IMR-90 (cell line): ENCODE data around the gene PPT2. TPM values are rescaled to one million over a fixed set of nuclear protein-coding genes. Genes with fewer than 3 reads are reported as not detected.

Source experiments
- ATAC-seq: fragments of 200-7000 bp; cut with Tn5 transposase; 2 replicates; pipeline ENCODE4 v1.9.1; 2020; ENCODE audit warnings: low read depth, mild to moderate bottlenecking, moderate library complexity
- BruUV-seq: library from RNA; stranded (reverse); fragments of 400-500 nt; replicated peaks from 2 replicates; lab custom pipeline; 2021; lab: Mats Ljungman, UMichigan
- CTCF ChIA-PET: fragments of 300-600 bp; formaldehyde crosslinking; extraction: SDS; loops from one replicate; lab custom pipeline; 2021; ENCODE audit warnings: antibody characterized with exemption; lab: Yijun Ruan, JAX
- POLR2A ChIA-PET: fragments of 300-600 bp; sonication (Branson Sonifier 250); formaldehyde crosslinking; loops from one replicate; lab custom pipeline; 2022; ENCODE audit warnings: antibody characterized with exemption; ENCODE audit not compliant: unreplicated experiment; lab: Charles Lee
- DNase-seq: peaks from one replicate; pipeline ENCODE4 v3.0.0; 2013
- H2AFZ ChIP-seq: replicated peaks from 2 replicates; pipeline ENCODE3; 2013; ENCODE audit warnings: low read length, mild to moderate bottlenecking; ENCODE audit not compliant: poor library complexity
- H2AK5ac ChIP-seq: 2 replicates; pipeline ENCODE4 v1.6.1; 2013; ENCODE audit warnings: low read depth, low read length, inconsistent platforms
- H2AK9ac ChIP-seq: replicated peaks from 2 replicates; pipeline ENCODE3; 2013; ENCODE audit warnings: mild to moderate bottlenecking, low read depth, low read length, moderate library complexity; ENCODE audit not compliant: poor library complexity
- H2BK120ac ChIP-seq: 2 replicates; pipeline ENCODE4 v1.6.1; 2013; ENCODE audit warnings: low read depth, low read length, inconsistent platforms
- H2BK15ac ChIP-seq: 3 replicates; pipeline ENCODE4 v1.6.1; 2013; ENCODE audit warnings: low read depth, low read length, inconsistent platforms
- H2BK20ac ChIP-seq: 2 replicates; pipeline ENCODE4 v1.6.1; 2013; ENCODE audit warnings: low read depth, mild to moderate bottlenecking, inconsistent platforms, low read length, moderate library complexity
- H2BK5ac ChIP-seq: 2 replicates; pipeline ENCODE4 v1.6.1; 2013; ENCODE audit warnings: mild to moderate bottlenecking, low read depth, low read length, inconsistent platforms; ENCODE audit not compliant: poor library complexity, severe bottlenecking
- H3K14ac ChIP-seq: replicated peaks from 2 replicates; pipeline ENCODE4 v1.6.1; 2013; ENCODE audit warnings: low read depth, low read length, inconsistent platforms
- H3K18ac ChIP-seq: 2 replicates; pipeline ENCODE4 v1.6.1; 2013; ENCODE audit warnings: low read depth, low read length, control low read depth
- H3K23ac ChIP-seq: 2 replicates; pipeline ENCODE4 v1.6.1; 2013; ENCODE audit warnings: low read depth, low read length, inconsistent platforms
- H3K27ac ChIP-seq: 2 replicates; pipeline ENCODE4 v1.5.1; 2013; ENCODE audit warnings: mild to moderate bottlenecking, control low read depth, low read length; ENCODE audit not compliant: insufficient read depth
- H3K27me3 ChIP-seq: 2 replicates; pipeline ENCODE4 v1.6.1; 2013; ENCODE audit warnings: low read length; ENCODE audit not compliant: control insufficient read depth, insufficient read depth
- H3K36me3 ChIP-seq: 2 replicates; pipeline ENCODE4 v1.6.1; 2013; ENCODE audit warnings: low read length, mixed read lengths; ENCODE audit not compliant: control insufficient read depth, insufficient read depth
- H3K4ac ChIP-seq: 2 replicates; pipeline ENCODE4 v1.6.1; 2013; ENCODE audit warnings: low read depth, low read length, inconsistent platforms
- H3K4me1 ChIP-seq: 2 replicates; pipeline ENCODE4 v1.6.1; 2013; ENCODE audit warnings: low read length, mixed read lengths; ENCODE audit not compliant: control insufficient read depth, insufficient read depth
- H3K4me2 ChIP-seq: 2 replicates; pipeline ENCODE4 v1.6.1; 2013; ENCODE audit warnings: low read depth, mild to moderate bottlenecking, control low read depth, low read length, moderate library complexity
- H3K4me3 ChIP-seq: 2 replicates; pipeline ENCODE4 v1.5.1; 2013; ENCODE audit warnings: low read depth, mild to moderate bottlenecking, control low read depth, low read length, moderate library complexity; ENCODE audit not compliant: insufficient read depth
- H3K56ac ChIP-seq: 2 replicates; pipeline ENCODE4 v1.6.1; 2013; ENCODE audit warnings: low read length, inconsistent platforms; ENCODE audit not compliant: insufficient read depth; ENCODE audit errors: extremely low read depth
- H3K79me1 ChIP-seq, 2 experiments: 2 replicates each; pipeline ENCODE4 v1.6.1; 2013; ENCODE audit warnings: low read length in 2 of 2, inconsistent platforms in 1 of 2, low read depth in 1 of 2
- H3K9ac ChIP-seq: 2 replicates; pipeline ENCODE4 v1.6.1; 2013; ENCODE audit warnings: low read depth, low read length, control low read depth
- H3K9me1 ChIP-seq: 2 replicates; pipeline ENCODE4 v1.6.1; 2013; ENCODE audit warnings: low read length, inconsistent platforms; ENCODE audit not compliant: insufficient read depth
- H3K9me3 ChIP-seq: 2 replicates; pipeline ENCODE4 v1.6.1; 2013; ENCODE audit warnings: low read length; ENCODE audit not compliant: control insufficient read depth, insufficient read depth
- H4K20me1 ChIP-seq: 2 replicates; pipeline ENCODE4 v1.6.1; 2013; ENCODE audit warnings: low read length, inconsistent platforms; ENCODE audit not compliant: insufficient read depth
- H4K5ac ChIP-seq: 2 replicates; pipeline ENCODE4 v1.6.1; 2013; ENCODE audit warnings: mild to moderate bottlenecking, low read depth, low read length, control low read depth
- H4K8ac ChIP-seq, 2 experiments: 2 replicates each; pipeline ENCODE4 v1.6.1; 2013; ENCODE audit warnings: low read depth in 2 of 2, low read length in 2 of 2, control low read depth in 1 of 2, inconsistent platforms in 1 of 2
- H4K91ac ChIP-seq: 2 replicates; pipeline ENCODE4 v1.6.1; 2013; ENCODE audit warnings: low read depth, low read length, inconsistent platforms; ENCODE audit not compliant: insufficient read depth
- CEBPB ChIP-seq: IDR thresholded peaks from 2 replicates; pipeline ENCODE4 v1.6.1; 2012; ENCODE audit warnings: low read depth, low read length, improper control_type of control experiment
- MAZ ChIP-seq: IDR thresholded peaks from 2 replicates; pipeline ENCODE4 v1.6.1; 2012; ENCODE audit warnings: low read depth, mild to moderate bottlenecking, low read length, improper control_type of control experiment, moderate library complexity, borderline replicate concordance
- POLR2A ChIP-seq: IDR thresholded peaks from 2 replicates; pipeline ENCODE4 v1.6.1; 2012; ENCODE audit warnings: mild to moderate bottlenecking, low read depth, low read length
- RCOR1 ChIP-seq: IDR thresholded peaks from 2 replicates; pipeline ENCODE4 v1.6.1; 2012; ENCODE audit warnings: mild to moderate bottlenecking, low read length, improper control_type of control experiment; ENCODE audit not compliant: insufficient replicate concordance
- RFX5 ChIP-seq: IDR thresholded peaks from 2 replicates; pipeline ENCODE4 v1.8.0; 2012; ENCODE audit warnings: low read depth, mild to moderate bottlenecking, low read length, moderate library complexity
- SMC3 ChIP-seq: fragments of 150-350 bp; IDR thresholded peaks from 2 replicates; pipeline ENCODE4 v1.6.1; 2016; ENCODE audit warnings: low read depth, mild to moderate bottlenecking, antibody characterized with exemption, low read length, moderate library complexity
- WGBS, 2 experiments: methylation state at CpG; one replicate each; pipeline versions ENCODE4 v1.1.5 to v1.1.7; 2013; ENCODE audit warnings: missing lambda C conversion rate in 2 of 2; ENCODE audit not compliant: insufficient read length in 1 of 2; ENCODE audit errors: extremely low coverage in 2 of 2; 5-methylcytosine and 5-hydroxymethylcytosine counted together
- dilution Hi-C: fragments of 300-500 bp; cut with HindIII; formaldehyde crosslinking; loops from one replicate; pipeline ENCODE4 v1.14.3; 2018; ENCODE audit warnings: low sequenced_read_pairs; ENCODE audit not compliant: unreplicated experiment
- in situ Hi-C: fragments of 300-500 bp; cut with MboI; formaldehyde crosslinking; loops from 3 replicates; pipeline ENCODE4 v1.14.3; 2019; ENCODE audit warnings: low sequenced_read_pairs, inconsistent platforms, mixed read lengths
- intact Hi-C: fragments of 100-400 bp; cut with micrococcal nuclease; formaldehyde crosslinking; loops from 2 replicates; pipeline ENCODE4 v1.10.0; 2022
- polyA plus RNA-seq, 3 experiments: library from polyadenylated mRNA; depleted of rRNA; stranded (reverse); fragments of >200 nt; gene quantifications; 2 replicates each; pipeline ENCODE4 v1.2.3, GENCODE V29; 2012; ENCODE audit warnings: low replicate concordance in 1 of 3
- total RNA-seq: library from RNA; depleted of rRNA; stranded (reverse); fragments of >200 nt; gene quantifications from 2 replicates; pipeline ENCODE4 v1.2.3, GENCODE V29; 2012

The PPT2 gene
- total and polyA plus RNA-seq, 2 of the 4 experiments (the other 2 are of a cell fraction): 3.2 to 16.2 TPM

DNA sequence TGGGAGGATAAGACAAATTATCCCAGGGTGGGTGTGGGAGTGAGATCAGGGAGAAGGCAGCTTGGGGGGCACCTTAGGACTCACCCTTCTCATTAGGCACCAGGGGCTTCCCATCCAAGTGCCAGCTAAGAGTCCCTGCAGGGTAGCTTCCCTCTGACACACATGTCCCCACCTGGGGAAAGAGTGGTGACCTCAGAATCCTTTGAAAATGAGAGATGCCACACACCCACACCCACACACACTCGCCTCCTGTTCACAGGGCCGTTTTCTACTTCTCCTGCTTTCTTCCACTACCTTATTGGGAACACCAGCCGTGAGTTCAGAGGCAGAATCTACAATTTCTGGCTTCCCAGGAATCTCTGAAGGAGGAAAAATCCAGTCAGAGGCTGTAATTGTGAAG lies 29.1 kb downstream of the PPT2 start:
- ATAC-seq: no peak
- Histone ChIP-seq H3K4me1 (no peaks in the 10 kb centered on the region), H2AK5ac (no peak overlapping the region), H2BK20ac (no peak overlapping the region), H3K9me3 (no peaks in the 10 kb centered on the region), H2AK9ac (no peak overlapping the region), H4K8ac (no peak overlapping the region), H4K91ac (no peak overlapping the region), H3K36me3 (peaks cover 38% of the 10 kb centered on the region), H2AFZ (no peak overlapping the region), H3K18ac (no peak overlapping the region), H3K4ac (no peak overlapping the region), H3K79me1 (peaks cover 18 to 44% of the 10 kb centered on the region in 2 experiments), H3K9ac (no peak overlapping the region), H3K23ac (no peak overlapping the region), H3K56ac (no peak overlapping the region), H3K4me2 (no peak overlapping the region), H3K4me3 (no peak overlapping the region), H3K27ac (no peak overlapping the region), H3K14ac (no peak overlapping the region), H4K20me1 (peaks cover under 1% of the 10 kb centered on the region; the same call in 1 of the 2 replicates), H2BK15ac (no peak overlapping the region), H4K5ac (no peak overlapping the region), H3K9me1 (peaks cover 15% of the 10 kb centered on the region), H2BK120ac (no peak overlapping the region), H2BK5ac (no peak overlapping the region), H3K27me3 (no peaks in the 10 kb centered on the region)
- in situ Hi-C loops: loop anchor here (25.0 kb wide), 1 partner anchor 779 kb away; the partner anchor contains the start of genes BRD2 and HLA-DMA
- no CpG with 5 or more reads among the region's 3 CpGs for WGBS, 2 experiments
- ChIA-PET POLR2A (no interaction called here), CTCF (no interaction called here)
- no TSS peak for BruUV-seq
- no peak for DNase-seq
- intact Hi-C loops: no loop called here
- dilution Hi-C loops: no loop called here
- TF ChIP-seq RCOR1 (no peak), RFX5 (no peak), CEBPB (no peak), SMC3 (no peak), POLR2A (no peak), MAZ (no peak)
